H1 (cell line): ENCODE data around the gene ZC3H18. TPM values are rescaled to one million over a fixed set of nuclear protein-coding genes. Genes with fewer than 3 reads are reported as not detected.

Experiments
- CTCF ChIA-PET: fragments of 300-600 bp; sonication (Branson Sonifier 250); formaldehyde crosslinking; loops from one replicate; lab custom pipeline; 2021; ENCODE audit not compliant: partially characterized antibody; lab: Charles Lee
- POLR2A ChIA-PET: fragments of 300-600 bp; sonication (Branson Sonifier 250); formaldehyde crosslinking; loops from one replicate; lab custom pipeline; 2021; ENCODE audit warnings: inconsistent platforms; ENCODE audit not compliant: partially characterized antibody; lab: Charles Lee
- DNase-seq, 2 experiments: peaks; one replicate each; pipeline versions ENCODE4 v3.0.0 to v3.0.0-alpha.2; 2010 to 2022; ENCODE audit warnings: low spot score in 2 of 2, low read depth in 1 of 2, mixed read lengths in 1 of 2
- FAIRE-seq: peaks from 2 replicates; lab custom pipeline; 2011; peaks lifted over from hg19 to GRCh38; lab: Jason Lieb, UNC
- H2AFZ ChIP-seq: 2 replicates; pipeline ENCODE4 v1.8.1; 2012; ENCODE audit warnings: low read length, inconsistent platforms
- H2AK5ac ChIP-seq: 2 replicates; pipeline ENCODE4 v1.6.1; 2013; ENCODE audit warnings: low read depth, low read length
- H2BK120ac ChIP-seq: replicated peaks from 2 replicates; pipeline ENCODE3; 2013; ENCODE audit warnings: low read depth, low read length, inconsistent platforms
- H2BK12ac ChIP-seq: 2 replicates; pipeline ENCODE4 v1.6.1; 2013; ENCODE audit warnings: low read depth, low read length
- H2BK15ac ChIP-seq: 2 replicates; pipeline ENCODE4 v1.6.1; 2013; ENCODE audit warnings: low read length
- H2BK20ac ChIP-seq: 2 replicates; pipeline ENCODE4 v1.6.1; 2013; ENCODE audit warnings: low read length
- H2BK5ac ChIP-seq: 2 replicates; pipeline ENCODE4 v1.6.1; 2013; ENCODE audit warnings: low read depth, low read length
- H3K14ac ChIP-seq: 2 replicates; pipeline ENCODE4 v1.6.1; 2013; ENCODE audit warnings: inconsistent platforms; ENCODE audit not compliant: insufficient read length
- H3K18ac ChIP-seq: 2 replicates; pipeline ENCODE4 v1.6.1; 2013; ENCODE audit warnings: low read length; ENCODE audit errors: extremely low read depth
- H3K23ac ChIP-seq: 2 replicates; pipeline ENCODE4 v1.6.1; 2013; ENCODE audit warnings: inconsistent platforms; ENCODE audit not compliant: insufficient read length
- H3K23me2 ChIP-seq: 2 replicates; pipeline ENCODE4 v1.6.1; 2013; ENCODE audit warnings: low read depth, low read length
- H3K27ac ChIP-seq: 2 replicates; pipeline ENCODE4 v1.6.1; 2011; ENCODE audit warnings: low read depth, low read length, inconsistent platforms
- H3K27me3 ChIP-seq, 4 experiments: replicated peaks in 1 of 4; 1 replicate in 1 of 4; 2 replicates in 3 of 4; pipeline versions ENCODE4 v1.6.1 to v1.8.1; 2011 to 2013; ENCODE audit warnings: low read length in 3 of 4, mild to moderate bottlenecking in 3 of 4, inconsistent platforms in 2 of 4, mixed read lengths in 2 of 4, moderate library complexity in 1 of 4; ENCODE audit not compliant: control insufficient read depth in 3 of 4, insufficient read depth in 3 of 4; ENCODE audit errors: extremely low read depth in 1 of 4
- H3K36me3 ChIP-seq, 4 experiments: 2 replicates each; pipeline versions ENCODE4 v1.6.1 to v1.8.1; 2011 to 2013; ENCODE audit warnings: mild to moderate bottlenecking in 4 of 4, low read length in 3 of 4, moderate library complexity in 2 of 4, control low read depth in 1 of 4, inconsistent platforms in 1 of 4; ENCODE audit not compliant: insufficient read depth in 4 of 4, control insufficient read depth in 2 of 4
- H3K4ac ChIP-seq: replicated peaks from 2 replicates; pipeline ENCODE3; 2013; ENCODE audit warnings: low read length, low read depth, mixed read lengths, inconsistent platforms; ENCODE audit not compliant: insufficient read length
- H3K4me1 ChIP-seq, 4 experiments: replicated peaks in 1 of 4; 1 replicate in 1 of 4; 2 replicates in 3 of 4; pipeline versions ENCODE4 v1.6.1 to v1.8.1; 2011 to 2013; ENCODE audit warnings: low read length in 3 of 4, inconsistent platforms in 2 of 4, mixed read lengths in 1 of 4; ENCODE audit not compliant: insufficient read depth in 4 of 4, control insufficient read depth in 3 of 4
- H3K4me2 ChIP-seq, 2 experiments: 2 replicates each; pipeline versions ENCODE4 v1.6.1 to v1.8.1; 2011 to 2013; ENCODE audit warnings: low read depth in 2 of 2, low read length in 2 of 2, control low read depth in 1 of 2, inconsistent platforms in 1 of 2, mild to moderate bottlenecking in 1 of 2; ENCODE audit not compliant: insufficient read depth in 1 of 2
- H3K4me3 ChIP-seq, 4 experiments: fragments of 200-600, 300-600 bp in 1 of 4; sonication (generic), shearing (Covaris generic), sonication (Bioruptor Twin) in 1 of 4; 2 replicates each; pipeline versions ENCODE4 v1.5.1 to v1.8.1; 2011 to 2016; ENCODE audit warnings: low read length in 4 of 4, low read depth in 3 of 4, control low read depth in 2 of 4, inconsistent platforms in 2 of 4, mild to moderate bottlenecking in 2 of 4, mixed read lengths in 1 of 4, moderate library complexity in 1 of 4; ENCODE audit not compliant: insufficient read depth in 2 of 4; ENCODE audit errors: extremely low read depth in 1 of 4
- H3K56ac ChIP-seq: replicated peaks from 2 replicates; pipeline ENCODE3; 2013; ENCODE audit warnings: low read depth, mild to moderate bottlenecking, mixed read lengths, low read length, inconsistent platforms; ENCODE audit not compliant: insufficient read length
- H3K79me1 ChIP-seq: 2 replicates; pipeline ENCODE4 v1.6.1; 2013; ENCODE audit warnings: low read depth, low read length, control low read depth
- H3K79me2 ChIP-seq, 2 experiments: 2 replicates each; pipeline versions ENCODE4 v1.6.1 to v1.8.1; 2012 to 2013; ENCODE audit warnings: low read length in 2 of 2, mild to moderate bottlenecking in 2 of 2, inconsistent platforms in 1 of 2; ENCODE audit not compliant: insufficient read depth in 2 of 2, control insufficient read depth in 1 of 2
- H3K9ac ChIP-seq, 4 experiments: replicated peaks in 1 of 4; 1 replicate in 1 of 4; 2 replicates in 3 of 4; pipeline versions ENCODE4 v1.6.1 to v1.8.1; 2011 to 2013; ENCODE audit warnings: low read depth in 3 of 4, low read length in 3 of 4, control low read depth in 2 of 4, mild to moderate bottlenecking in 2 of 4, moderate library complexity in 2 of 4, inconsistent platforms in 1 of 4; ENCODE audit errors: extremely low read depth in 1 of 4
- H3K9me3 ChIP-seq, 2 experiments: 2 replicates each; pipeline versions ENCODE4 v1.6.1 to v1.8.1; 2012 to 2013; ENCODE audit warnings: mild to moderate bottlenecking in 2 of 2, moderate library complexity in 2 of 2, control low read depth in 1 of 2, inconsistent platforms in 1 of 2, low read depth in 1 of 2, low read length in 1 of 2, mixed read lengths in 1 of 2; ENCODE audit not compliant: insufficient read depth in 2 of 2
- H4K20me1 ChIP-seq, 2 experiments: replicated peaks in 1 of 2; 2 replicates each; pipeline versions ENCODE3 to v1.8.1; 2011 to 2013; ENCODE audit warnings: inconsistent platforms in 2 of 2, low read length in 2 of 2, mild to moderate bottlenecking in 1 of 2; ENCODE audit not compliant: insufficient read depth in 2 of 2, control insufficient read depth in 1 of 2
- H4K5ac ChIP-seq: 2 replicates; pipeline ENCODE4 v1.6.1; 2013; ENCODE audit warnings: low read length, low read depth, mixed read lengths, inconsistent platforms; ENCODE audit not compliant: insufficient read length
- H4K8ac ChIP-seq: 2 replicates; pipeline ENCODE4 v1.8.0; 2013; ENCODE audit warnings: mild to moderate bottlenecking, moderate library complexity, low read length, inconsistent platforms; ENCODE audit not compliant: insufficient read depth; ENCODE audit errors: extremely low read depth
- H4K91ac ChIP-seq: replicated peaks from 2 replicates; pipeline ENCODE3; 2013; ENCODE audit warnings: low read length, mixed read lengths, inconsistent platforms; ENCODE audit not compliant: insufficient read length
- ASH2L ChIP-seq: fragments of 200-600, 300-600 bp; sonication (generic); IDR thresholded peaks from one replicate; pipeline ENCODE4 v1.7.1; 2017; ENCODE audit warnings: low read length
- CTBP2 ChIP-seq: IDR thresholded peaks from 2 replicates; pipeline ENCODE4 v1.7.0; 2011; ENCODE audit warnings: borderline replicate concordance, mild to moderate bottlenecking, moderate library complexity, mixed read lengths, low read length; ENCODE audit not compliant: insufficient read depth, insufficient read length
- GABPA ChIP-seq: IDR thresholded peaks from 2 replicates; pipeline ENCODE4 v1.6.1; 2011; ENCODE audit warnings: mild to moderate bottlenecking, low read length, moderate library complexity, borderline replicate concordance; ENCODE audit not compliant: insufficient read depth
- KDM4A ChIP-seq: IDR thresholded peaks from one replicate; pipeline ENCODE4 v1.7.1; 2012; ENCODE audit warnings: low read depth, mild to moderate bottlenecking, moderate library complexity, low read length, inconsistent platforms; ENCODE audit not compliant: severe bottlenecking
- RFX5 ChIP-seq: IDR thresholded peaks from 2 replicates; pipeline ENCODE4 v1.6.1; 2011; ENCODE audit warnings: low read depth, low read length, improper control_type of control experiment, borderline replicate concordance
- TEAD4 ChIP-seq: IDR thresholded peaks from 2 replicates; pipeline ENCODE4 v1.6.1; 2012; ENCODE audit warnings: low read depth, low read length, inconsistent platforms, mixed read lengths
- WGBS, 2 experiments: shearing (Covaris generic) in 1 of 2; methylation state at CpG; one replicate each; pipeline versions ENCODE4 v1.1.6 to v1.1.7; 2013 to 2015; ENCODE audit warnings: low lambda C conversion rate in 2 of 2, mixed read lengths in 2 of 2, inconsistent platforms in 1 of 2, low coverage in 1 of 2, missing lambda C conversion rate in 1 of 2; ENCODE audit not compliant: insufficient replicate concordance in 2 of 2, insufficient coverage in 1 of 2, insufficient read length in 1 of 2; ENCODE audit errors: extremely low coverage in 1 of 2, missing lambda C conversion rate in 1 of 2; 5-methylcytosine and 5-hydroxymethylcytosine counted together
- polyA plus RNA-seq, 7 experiments: library from polyadenylated mRNA; depleted of rRNA in 3 of 7; stranded (reverse) in 5 of 7; unstranded in 2 of 7; fragments of >200 nt in 5 of 7; fragments of 200-250 nt in 2 of 7; gene quantifications; 1 replicate in 5 of 7; 2 replicates in 1 of 7; 4 replicates in 1 of 7; pipeline versions ENCODE4 v1.2.1 to v1.2.3, GENCODE V29; 2011 to 2013; ENCODE audit warnings: missing spikeins in 2 of 7, mixed read lengths in 2 of 7
- total RNA-seq: library from RNA; stranded (reverse); fragmentation: NEBNext Ultra II Directional; extraction: Animal tissue kit (Norgen Biotek cat#: 25700); gene quantifications from 2 replicates; pipeline ENCODE4 v1.2.1, GENCODE V29; 2021
- TF ChIP-seq, protein P1 (sequence below): IDR thresholded peaks from 2 replicates; pipeline ENCODE4 v1.6.1; 2012; ENCODE audit warnings: inconsistent platforms
- TF ChIP-seq, protein P2 (sequence below): IDR thresholded peaks from 2 replicates; pipeline ENCODE4 v1.6.1; 2012; ENCODE audit warnings: low read length, inconsistent platforms

The ZC3H18 gene
- total and polyA plus RNA-seq, 2 of the 8 experiments (the other 6 are each of a cell fraction or from before 2014, with no cell fraction given), result 12.1 to 73.2 TPM

DNA sequence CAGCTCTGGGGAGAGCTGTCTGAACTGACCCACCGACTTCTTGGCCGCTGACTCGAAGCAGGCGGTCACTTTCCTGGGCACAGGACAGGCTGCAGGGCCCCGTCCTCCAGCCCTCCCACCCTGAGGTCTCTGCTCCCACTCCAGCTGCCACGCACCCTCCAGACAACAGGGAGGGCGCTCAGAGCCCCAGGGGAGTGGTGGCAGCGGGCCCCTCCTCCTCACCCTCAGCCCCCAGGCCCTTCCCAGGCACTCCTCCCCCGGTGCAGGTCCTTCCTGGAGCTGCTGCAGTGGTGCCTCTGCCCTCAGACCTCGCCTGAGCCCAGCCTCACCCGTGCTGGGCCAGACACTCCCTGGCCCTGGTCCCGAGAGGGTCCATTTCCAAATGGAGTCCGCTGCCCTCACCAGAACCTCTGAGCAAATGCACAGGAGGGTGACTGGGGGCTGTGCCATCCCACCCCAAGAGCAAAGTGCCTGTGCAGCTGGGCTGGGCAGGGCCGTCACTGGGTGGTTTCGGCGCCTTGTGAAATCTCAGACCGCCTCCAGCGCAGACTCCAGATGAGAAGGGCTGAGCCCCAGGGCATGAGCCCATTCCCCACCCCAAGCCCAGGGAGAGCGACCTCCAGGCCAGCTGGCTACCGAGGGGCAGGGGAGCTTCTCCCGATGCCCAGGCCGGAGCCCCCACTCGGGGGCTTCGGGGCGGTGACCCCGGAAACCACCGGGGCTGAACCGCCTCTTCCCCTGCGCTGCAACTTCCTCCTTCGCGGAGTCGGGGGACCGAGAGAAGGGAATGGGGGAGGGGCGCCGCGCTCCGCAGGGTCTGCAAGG is 79.9 kb downstream of the ZC3H18 start:
- WGBS, 2 experiments, result 30% methylated on average over 24 of the region's 37 CpGs; no CpG with 5 or more reads in 1 of the 2 experiments
- Histone ChIP-seq H4K20me1 (peaks cover 2 to 20% of the 10 kb centered on the region in 2 experiments), H3K4me2 (peak overlapping the region; percentile 80 to 92), H3K27me3 (no peaks in the 10 kb centered on the region), H3K79me2 (no peaks in the 10 kb centered on the region; a peak in 1 of 4 replicates), H3K36me3 (peaks cover 3 to 12% (median 4%) of the 10 kb centered on the region in 4 experiments; a peak in 7 of 8 replicates), H2BK5ac (no peak overlapping the region), H3K27ac (no peak overlapping the region), H3K18ac (peak overlapping the region; percentile 71), H3K79me1 (peaks cover 8% of the 10 kb centered on the region), H3K23ac (no peak overlapping the region), H2AFZ (no peak overlapping the region), H3K56ac (peak overlapping the region; percentile 25), H2BK20ac (no peak overlapping the region), H3K23me2 (peaks cover 10% of the 10 kb centered on the region; the same call in 1 of the 2 replicates), H4K8ac (no peak overlapping the region; the same call in 1 of the 2 replicates), H3K14ac (peak overlapping the region; percentile 83), H2BK12ac (0 out of 2 replicates have a peak overlapping the region, but pooled peaks have one; percentile 27), H3K9ac (peak overlapping the region; percentile 56 to 60 (median 58)), H4K5ac (no peak overlapping the region), H3K4me3 (peak overlapping the region; percentile 69 to 95 (median 78)), H3K4ac (peak overlapping the region; percentile 94), H4K91ac (no peak overlapping the region), H2BK15ac (no peak overlapping the region), H3K4me1 (peaks cover 0 to 11% (median 7%) of the 10 kb centered on the region in 4 experiments; a peak in 5 of 7 replicates), H2BK120ac (no peak overlapping the region), H3K9me3 (no peaks in the 10 kb centered on the region), H2AK5ac (peak overlapping the region; percentile 30; the same call in 1 of the 2 replicates)
- no peak for FAIRE-seq
- DNase-seq, result peak in 1 of 2 experiments; percentile 70
- CTCF ChIA-PET, result interaction anchor here (1.0 to 2.5 kb wide), 4 partner anchors 13 to 35 kb away, joined by 3 to 13 read pairs (median 5); no protein-coding TSS in a partner anchor
- POLR2A ChIA-PET, result interaction anchor here (0.7 to 4.9 kb wide), 9 partner anchors 10 to 38 kb away, joined by 3 to 35 read pairs (median 4); partner anchors contain the start of genes IL17C and MVD
- TF ChIP-seq TEAD4, result no peak
- TF ChIP-seq, protein P1, sequence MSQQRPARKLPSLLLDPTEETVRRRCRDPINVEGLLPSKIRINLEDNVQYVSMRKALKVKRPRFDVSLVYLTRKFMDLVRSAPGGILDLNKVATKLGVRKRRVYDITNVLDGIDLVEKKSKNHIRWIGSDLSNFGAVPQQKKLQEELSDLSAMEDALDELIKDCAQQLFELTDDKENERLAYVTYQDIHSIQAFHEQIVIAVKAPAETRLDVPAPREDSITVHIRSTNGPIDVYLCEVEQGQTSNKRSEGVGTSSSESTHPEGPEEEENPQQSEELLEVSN, result no peak
- TF ChIP-seq ASH2L, result no peak
- TF ChIP-seq GABPA, result no peak
- no peak for TF ChIP-seq CTBP2
- TF ChIP-seq, protein P2, sequence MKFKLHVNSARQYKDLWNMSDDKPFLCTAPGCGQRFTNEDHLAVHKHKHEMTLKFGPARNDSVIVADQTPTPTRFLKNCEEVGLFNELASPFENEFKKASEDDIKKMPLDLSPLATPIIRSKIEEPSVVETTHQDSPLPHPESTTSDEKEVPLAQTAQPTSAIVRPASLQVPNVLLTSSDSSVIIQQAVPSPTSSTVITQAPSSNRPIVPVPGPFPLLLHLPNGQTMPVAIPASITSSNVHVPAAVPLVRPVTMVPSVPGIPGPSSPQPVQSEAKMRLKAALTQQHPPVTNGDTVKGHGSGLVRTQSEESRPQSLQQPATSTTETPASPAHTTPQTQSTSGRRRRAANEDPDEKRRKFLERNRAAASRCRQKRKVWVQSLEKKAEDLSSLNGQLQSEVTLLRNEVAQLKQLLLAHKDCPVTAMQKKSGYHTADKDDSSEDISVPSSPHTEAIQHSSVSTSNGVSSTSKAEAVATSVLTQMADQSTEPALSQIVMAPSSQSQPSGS, result no peak
- TF ChIP-seq KDM4A, result peak; percentile 65
- no peak for TF ChIP-seq RFX5
